ENCODE results near the gene MESP1.

The MESP1 gene

DNA sequence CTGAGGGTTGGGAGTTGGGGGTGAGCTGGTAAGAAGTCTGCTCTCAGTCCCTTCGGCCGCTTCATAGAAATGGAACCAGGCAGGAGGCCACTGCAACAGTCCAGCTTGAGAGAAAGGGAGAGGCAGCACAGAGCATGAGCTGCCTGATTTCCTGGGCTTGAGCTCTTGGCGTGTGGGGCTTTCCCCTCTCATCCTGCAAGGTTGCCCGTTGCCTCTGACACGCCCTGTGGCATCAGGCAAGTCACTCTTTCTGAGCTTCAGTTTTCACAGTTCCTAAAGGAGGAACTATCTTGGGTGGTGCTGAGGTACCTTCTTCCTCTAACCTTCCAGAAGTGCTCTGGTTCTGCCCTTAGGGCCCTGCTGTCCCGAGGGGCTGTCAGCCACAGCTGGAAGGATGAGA is 30.0 kb upstream of the MESP1 start:
- DNase-seq (ENCODE audit: low spot score): peak; percentile 33
- POLR2A ChIA-PET (ENCODE audit: low non-redundant PET): no interaction called here
- CTCF ChIA-PET: interaction anchor here (0.7 to 1.0 kb wide), 3 partner anchors 20 to 94 kb away, joined by 3 read pairs; no protein-coding TSS in a partner anchor
- TF ChIP-seq CTCF (conservative IDR thresholded peaks at IDR 0.05; ENCODE audit: low read depth): no peak
- H3K27ac ChIP-seq: peak overlapping the region; percentile 74

DNA sequence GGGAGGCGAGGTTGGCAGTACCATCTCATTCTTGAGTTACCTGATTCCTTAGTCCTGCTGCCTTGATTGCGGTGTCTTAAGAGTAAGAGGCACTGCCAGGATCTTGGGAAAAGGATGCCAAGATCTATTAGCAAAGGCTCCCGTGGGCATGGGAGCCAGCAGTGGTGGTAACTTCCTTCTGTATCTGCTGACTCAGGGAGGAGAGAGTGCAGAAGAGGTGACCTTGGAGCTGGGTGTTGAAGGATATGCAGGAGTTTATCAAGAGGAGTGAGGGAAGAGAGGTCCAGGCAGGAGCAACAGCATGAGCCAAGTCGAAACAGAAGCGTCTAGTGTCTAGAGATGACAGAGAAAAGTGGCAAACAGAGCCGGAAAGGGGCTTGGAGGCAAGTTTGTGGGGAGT is 29.6 kb upstream of the MESP1 start:
- POLR2A ChIA-PET (ENCODE audit: low non-redundant PET): no interaction called here
- CTCF ChIA-PET: interaction anchor here (1.0 kb wide), 1 partner anchor 19 kb away, joined by 3 read pairs; no protein-coding TSS in a partner anchor
- DNase-seq (ENCODE audit: low spot score): no peak

GRCh38 chr15:89778861-89779260 is 27.8 kb upstream of the MESP1 start:
- CTCF ChIA-PET: no interaction called here
- POLR2A ChIA-PET (ENCODE audit: low non-redundant PET): no interaction called here
- DNase-seq (ENCODE audit: low spot score): no peak

More for the DNA sequence above, 29.6 kb upstream of the MESP1 start:
- H3K27ac ChIP-seq: peak overlapping the region; percentile 74
- no peak for TF ChIP-seq CTCF (conservative IDR thresholded peaks at IDR 0.05; ENCODE audit: low read depth)

DNA sequence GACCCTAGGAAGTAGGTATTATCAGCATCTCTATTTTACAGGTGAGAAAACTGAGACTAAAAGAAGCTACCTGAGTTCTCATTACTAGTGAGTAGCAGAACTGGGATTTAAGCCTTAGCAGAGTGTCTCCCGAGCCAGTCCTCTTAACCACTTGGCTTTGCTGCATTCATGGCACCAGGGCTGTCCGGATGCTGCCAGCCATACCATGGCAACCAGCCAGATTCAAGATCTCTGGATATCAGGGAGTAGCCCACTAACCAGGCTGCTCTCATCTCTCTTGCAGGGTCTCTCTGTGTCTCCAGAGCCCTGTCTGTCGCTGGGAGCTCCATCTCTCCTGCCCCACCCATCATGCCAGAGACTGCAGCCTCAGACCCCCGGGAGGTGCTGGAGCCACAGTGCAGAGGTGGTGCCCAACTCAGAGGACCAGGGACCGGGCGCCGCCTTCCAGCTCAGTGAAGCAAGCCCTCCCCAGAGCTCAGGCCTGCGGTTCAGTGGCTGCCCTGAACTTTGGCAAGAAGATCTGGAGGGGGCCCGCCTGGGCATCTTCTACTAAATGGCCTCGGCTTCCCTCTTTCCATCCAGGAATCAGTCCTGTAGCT is 26.8 kb upstream of the MESP1 start:
- CTCF ChIA-PET: interaction anchor here (0.5 to 0.6 kb wide), 3 partner anchors 17 to 227 kb away, joined by 3 to 10 read pairs (median 5); no protein-coding TSS in a partner anchor
- no peak for TF ChIP-seq CTCF (conservative IDR thresholded peaks at IDR 0.05; ENCODE audit: low read depth)
- peak overlapping the region; percentile 23 for H3K27ac ChIP-seq
- POLR2A ChIA-PET (ENCODE audit: low non-redundant PET): no interaction called here
- no peak for DNase-seq (ENCODE audit: low spot score)

More at GRCh38 chr15:89778861-89779260, 27.8 kb upstream of the MESP1 start:
- peak overlapping the region; percentile 23 for H3K27ac ChIP-seq
- TF ChIP-seq CTCF (conservative IDR thresholded peaks at IDR 0.05; ENCODE audit: low read depth): no peak

DNA sequence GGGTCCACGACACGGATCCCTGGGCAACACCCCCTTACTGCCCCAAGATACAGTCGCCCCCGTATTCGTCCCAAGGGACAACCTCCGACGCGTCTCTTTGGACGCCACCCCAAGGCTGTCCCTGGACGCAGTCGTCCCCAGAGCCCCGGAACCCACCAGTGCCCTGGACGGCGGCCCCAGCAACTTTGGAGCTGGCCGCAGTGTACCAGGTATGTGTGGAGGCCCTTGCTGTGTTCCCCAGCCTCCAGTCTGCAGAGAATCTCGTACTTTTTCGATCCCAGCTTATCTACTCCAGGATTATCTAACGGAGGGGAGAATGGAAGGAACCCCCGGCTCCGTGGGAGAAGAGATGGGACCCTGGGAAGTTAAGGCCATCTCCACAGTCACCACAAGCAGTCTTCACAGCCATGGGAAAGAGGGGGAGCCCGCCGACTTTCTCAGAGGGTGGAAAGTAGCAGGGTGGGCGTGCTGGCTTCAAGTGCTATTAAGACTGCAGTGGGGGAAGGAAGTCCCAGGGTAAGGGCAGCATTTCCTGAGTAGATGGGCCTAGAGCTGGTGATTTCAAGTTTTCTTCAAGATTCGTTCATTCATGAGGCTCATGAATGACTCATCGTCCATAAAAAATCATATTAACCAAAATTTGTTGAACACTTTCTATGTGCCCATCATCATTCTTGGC is 26.2 kb upstream of the MESP1 start:
- no peak for TF ChIP-seq CTCF (conservative IDR thresholded peaks at IDR 0.05; ENCODE audit: low read depth)
- CTCF ChIA-PET: no interaction called here
- no peak for DNase-seq (ENCODE audit: low spot score)
- H3K27ac ChIP-seq: peak overlapping the region; percentile 60; the same call in 1 of the 2 replicates
- POLR2A ChIA-PET (ENCODE audit: low non-redundant PET): no interaction called here

DNA sequence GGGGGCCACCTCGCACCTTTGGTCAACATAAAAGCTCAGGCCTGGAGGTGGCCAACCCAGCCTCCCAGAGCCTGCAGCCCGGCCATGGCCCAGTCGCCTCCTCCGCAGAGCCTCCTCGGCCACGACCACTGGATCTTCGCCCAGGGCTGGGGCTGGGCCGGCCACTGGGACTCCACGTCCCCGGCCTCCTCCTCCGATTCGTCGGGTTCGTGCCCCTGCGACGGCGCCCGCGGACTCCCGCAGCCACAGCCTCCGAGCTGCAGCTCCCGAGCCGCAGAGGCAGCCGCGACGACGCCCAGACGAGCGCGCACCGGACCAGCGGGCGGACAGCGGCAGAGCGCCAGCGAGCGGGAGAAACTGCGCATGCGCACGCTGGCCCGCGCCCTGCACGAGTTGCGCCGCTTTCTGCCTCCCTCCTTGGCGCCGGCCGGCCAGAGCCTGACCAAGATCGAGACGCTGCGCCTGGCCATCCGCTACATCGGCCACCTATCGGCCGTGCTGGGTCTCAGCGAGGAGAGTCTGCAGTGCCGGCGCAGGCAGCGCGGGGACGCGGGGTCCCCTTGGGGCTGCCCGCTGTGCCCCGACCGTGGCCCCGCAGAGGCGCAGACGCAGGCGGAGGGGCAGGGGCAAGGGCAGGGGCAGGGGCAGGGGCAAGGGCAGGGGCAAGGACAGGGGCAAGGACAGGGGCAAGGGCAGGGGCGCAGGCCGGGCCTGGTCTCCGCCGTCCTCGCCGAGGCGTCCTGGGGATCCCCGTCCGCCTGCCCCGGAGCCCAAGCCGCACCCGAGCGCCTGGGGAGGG is 25.4 kb upstream of the MESP1 start, which contains the start of gene MESP2:
Gene MESP2, plus strand, starts transcription at position 59 of the 799 bp plus-strand sequence. Its CDS starts 26 bp downstream, at position 85.
- peak; percentile 75 for DNase-seq (ENCODE audit: low spot score)
- TF ChIP-seq CTCF (conservative IDR thresholded peaks at IDR 0.05; ENCODE audit: low read depth): no peak
- POLR2A ChIA-PET (ENCODE audit: low non-redundant PET): no interaction called here
- CTCF ChIA-PET: interaction anchor here (0.7 to 1.4 kb wide), 3 partner anchors 15 to 437 kb away, joined by 3 to 4 read pairs (median 3); no protein-coding TSS in a partner anchor
- H3K27ac ChIP-seq: peak within 1 kb of the TSS; percentile 60
